DMS153 treated with DMSO at 0.1 percent for 48 hours (cell line): ENCODE data around the gene IQGAP2.

Experiments used
- DNase-seq: peaks from one replicate; lab custom pipeline; 2025; ENCODE audit not compliant: unreplicated experiment; lab: John Stamatoyannopoulos, UW

IQGAP2 gene

GRCh38 chr5:76681287-76681686 lies 278.2 kb downstream of the IQGAP2 start:
- DNase-seq = no peak

- no peak for DNase-seq
Measured at GRCh38 chr5:76682387-76682786, 279.3 kb downstream of the IQGAP2 start.

DNA sequence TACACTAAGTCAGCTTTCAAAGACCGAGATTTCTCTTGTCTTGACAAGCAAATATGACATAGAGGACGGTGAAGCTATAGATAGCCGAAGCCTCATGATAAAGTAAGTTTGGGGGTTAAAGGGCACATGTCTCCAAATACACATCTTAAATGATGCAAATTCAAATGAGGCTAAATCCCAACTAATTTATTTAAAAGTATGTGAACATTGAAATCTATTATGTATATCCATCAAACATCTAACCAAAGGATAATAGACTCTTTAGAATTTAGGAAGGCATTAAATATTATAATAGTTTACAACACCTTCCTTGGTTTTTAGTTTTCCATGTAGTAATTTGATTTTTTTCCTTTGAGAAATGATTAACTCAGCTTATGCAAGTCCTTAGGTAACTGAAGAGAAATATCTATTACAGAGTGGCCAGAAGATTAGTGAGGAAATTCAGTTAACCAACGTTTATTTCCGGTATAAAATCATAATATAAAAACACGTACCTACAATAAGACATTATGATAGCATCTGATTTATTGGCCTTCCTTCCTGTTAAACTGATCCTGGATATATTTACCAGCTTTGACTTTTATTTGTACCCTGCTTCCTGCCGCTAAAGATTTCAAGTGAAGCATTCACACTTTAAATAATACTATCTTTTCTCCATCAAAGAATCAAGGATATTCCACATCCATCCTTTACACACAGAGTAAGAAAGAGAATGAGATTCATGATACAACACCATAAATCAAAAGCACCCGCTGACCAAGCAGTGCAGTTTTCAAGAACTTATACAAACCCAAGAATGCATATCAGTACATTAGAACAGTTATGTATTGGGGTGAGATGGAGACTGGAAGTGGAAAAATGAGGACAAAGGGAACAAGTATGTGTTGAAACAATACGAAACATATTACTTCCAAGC lies 281.0 kb downstream of the IQGAP2 start:
- no peak for DNase-seq

DNA sequence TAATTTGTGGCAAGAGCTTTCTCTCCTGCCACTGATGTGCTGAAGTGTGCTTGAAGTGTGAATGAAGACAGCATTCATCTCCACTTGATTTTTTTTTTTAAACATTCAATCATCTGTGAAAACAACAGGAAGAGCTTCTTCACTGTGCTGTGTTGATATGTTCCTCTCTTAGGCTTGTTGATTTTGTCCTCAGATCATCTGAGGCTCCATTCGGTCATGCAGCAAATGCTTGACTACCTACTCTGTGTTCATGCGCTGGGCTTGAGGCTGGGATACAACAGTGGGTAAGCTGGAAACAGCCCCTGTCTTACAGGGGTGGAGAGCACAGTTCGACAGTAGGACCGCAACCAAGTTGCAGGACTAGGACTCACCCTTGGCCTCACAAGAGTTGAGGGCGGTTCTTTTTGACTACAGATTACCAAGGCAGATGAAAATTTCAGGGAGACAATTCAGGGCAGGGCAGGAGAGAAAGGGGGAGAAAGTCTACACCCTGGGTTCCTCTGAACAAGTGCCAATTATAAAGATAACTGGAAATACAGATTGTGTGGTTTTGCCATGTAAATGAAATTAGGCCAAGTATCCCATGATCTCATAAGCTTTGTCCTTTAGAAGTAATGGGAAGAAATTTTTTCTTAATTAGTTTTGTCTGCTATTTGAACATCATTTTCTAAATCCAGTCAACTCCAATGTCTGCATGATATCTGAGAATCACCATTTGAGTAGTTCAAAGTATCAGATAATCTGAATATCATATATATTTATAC lies 281.9 kb downstream of the IQGAP2 start:
- DNase-seq = no peak

GRCh38 chr5:76685704-76686103 lies 282.6 kb downstream of the IQGAP2 start:
- DNase-seq = no peak

DNA sequence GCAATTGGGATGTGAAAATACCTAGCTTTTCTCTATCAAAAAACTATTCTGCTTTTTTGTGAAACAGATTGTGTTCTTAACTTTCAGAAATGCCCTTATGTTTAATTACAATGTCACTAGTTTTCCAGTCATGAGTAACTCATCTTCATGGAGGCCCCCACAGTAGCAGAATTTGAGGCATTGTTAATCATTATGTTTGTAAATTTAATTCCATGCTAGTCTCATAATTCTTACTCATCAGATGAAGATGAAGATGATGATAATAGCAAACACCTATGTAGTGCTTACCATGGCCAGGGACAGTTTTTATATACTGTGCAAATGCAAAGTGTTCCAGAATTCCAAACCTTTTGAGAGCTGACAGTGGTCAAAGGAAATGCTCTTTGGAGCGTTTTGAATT lies 285.1 kb downstream of the IQGAP2 start:
- DNase-seq = no peak

- no peak for DNase-seq
Measured at GRCh38 chr5:76688836-76689235, 285.8 kb downstream of the IQGAP2 start.

GRCh38 chr5:76689321-76690036 lies 286.4 kb downstream of the IQGAP2 start:
- no peak for DNase-seq

- no peak for DNase-seq
Measured at GRCh38 chr5:76690037-76690679, 287.1 kb downstream of the IQGAP2 start.

DNA sequence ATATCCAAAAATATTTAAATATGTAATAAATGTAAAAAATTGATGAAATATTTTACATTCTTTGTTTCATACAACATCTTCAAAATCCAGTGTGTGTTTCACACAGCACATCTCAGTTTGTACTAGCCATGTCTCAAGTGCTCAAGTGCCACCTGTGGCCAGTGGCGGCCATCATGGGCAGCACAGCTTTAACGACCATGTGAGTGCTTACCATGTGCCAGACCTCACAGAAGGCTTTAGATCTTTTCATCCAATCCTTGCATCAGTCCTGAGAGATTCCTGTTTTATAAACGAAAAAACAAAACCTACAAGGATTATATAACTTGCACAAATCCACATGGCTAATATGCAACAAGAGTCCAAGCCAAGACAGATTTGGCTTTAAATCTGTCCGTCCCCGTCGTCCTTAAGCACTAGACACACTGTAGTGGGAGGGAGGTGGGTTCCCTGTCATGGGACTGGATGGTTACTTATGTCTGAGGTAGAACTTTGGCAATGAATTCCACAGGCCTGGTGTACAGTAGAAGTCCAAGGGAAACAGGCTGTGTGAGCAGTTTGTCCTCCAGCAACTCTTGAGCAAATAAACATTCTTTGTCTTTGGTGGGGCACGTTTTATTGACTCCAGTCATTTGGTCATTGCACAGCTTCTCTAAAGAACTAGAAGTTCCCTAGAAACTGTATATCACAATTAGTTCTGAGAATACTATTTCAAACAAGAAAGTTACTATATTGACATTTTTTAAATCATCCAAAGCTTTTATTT lies 287.8 kb downstream of the IQGAP2 start:
- DNase-seq = no peak

DNA sequence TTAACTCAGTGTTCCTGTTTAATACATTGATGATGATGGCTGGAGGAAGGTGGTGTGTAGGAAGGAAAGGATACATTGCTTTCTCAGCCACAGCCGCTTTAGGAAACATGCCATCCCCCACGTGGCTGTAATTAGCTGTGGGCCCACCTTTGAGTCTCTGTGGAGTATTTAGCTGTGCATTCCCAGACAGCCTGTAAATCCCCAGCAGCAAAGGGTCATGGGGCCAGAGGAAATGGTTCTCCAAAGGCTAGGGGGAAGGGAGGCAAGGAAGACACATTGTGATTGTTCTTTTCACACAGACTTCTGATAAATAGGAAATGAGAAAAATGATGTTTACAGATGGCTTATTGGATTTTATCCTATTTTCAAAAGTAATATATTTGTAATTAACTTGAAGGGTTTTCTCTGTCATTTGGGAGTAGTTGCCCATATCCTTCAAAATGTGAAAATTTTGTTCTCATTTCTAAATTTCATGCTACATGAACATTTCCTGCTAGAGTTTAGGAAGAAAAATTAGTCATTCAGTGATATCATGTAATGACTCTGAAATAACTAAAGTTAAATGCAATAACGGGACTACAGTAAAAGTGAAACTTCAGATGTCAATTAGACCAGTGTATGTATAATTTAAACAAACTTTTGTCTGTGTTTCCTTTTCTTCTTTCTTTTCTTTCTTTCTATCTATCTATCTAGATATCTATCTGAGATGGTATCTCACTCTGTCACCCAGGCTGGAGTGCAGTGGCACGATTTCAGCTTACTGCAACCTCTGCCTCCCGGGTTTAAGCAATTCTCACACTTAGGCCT lies 288.6 kb downstream of the IQGAP2 start:
- no peak for DNase-seq

- DNase-seq = no peak
Measured at GRCh38 chr5:76692274-76692540, 289.1 kb downstream of the IQGAP2 start.

DNA sequence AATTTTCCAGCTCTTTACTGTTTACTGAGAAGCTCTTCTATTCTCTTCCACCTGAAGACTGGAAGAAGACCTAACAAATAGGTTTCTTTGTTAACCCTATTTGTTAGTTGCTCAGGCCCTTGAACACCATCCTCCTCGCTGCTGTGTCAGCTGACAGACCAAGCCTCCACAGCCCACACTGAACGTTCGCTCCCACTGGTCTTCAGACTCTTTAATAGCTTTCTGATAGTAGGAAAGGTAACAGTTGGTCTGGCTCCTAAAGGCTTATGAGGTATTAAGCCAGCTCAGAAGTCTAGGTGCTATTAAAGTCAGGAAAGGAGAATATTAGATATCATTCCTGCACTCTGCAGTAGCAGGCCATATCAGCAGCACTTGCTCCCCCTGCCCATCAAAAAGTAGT lies 289.6 kb downstream of the IQGAP2 start:
- no peak for DNase-seq

DNA sequence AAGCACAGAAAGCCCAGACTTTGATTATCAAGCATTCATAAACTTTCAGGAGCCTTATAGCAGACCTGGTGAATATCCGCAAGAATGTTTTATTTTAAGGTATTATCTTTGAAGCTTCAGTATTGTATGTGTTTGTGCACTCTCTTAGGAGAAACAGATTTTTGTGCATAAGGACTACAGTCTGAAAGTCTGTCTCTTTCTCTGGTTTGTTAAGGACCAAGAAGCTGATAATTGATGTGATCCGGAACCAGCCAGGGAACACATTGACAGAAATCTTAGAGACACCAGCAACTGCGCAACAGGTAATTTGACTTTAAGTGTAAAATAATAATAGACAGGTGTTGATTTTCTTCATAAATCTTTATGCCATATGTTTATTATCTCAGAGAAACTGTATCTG lies 290.1 kb downstream of the IQGAP2 start:
- no peak for DNase-seq

GRCh38 chr5:76694317-76694716 lies 291.2 kb downstream of the IQGAP2 start:
- no peak for DNase-seq

- no peak for DNase-seq
Measured at GRCh38 chr5:76695346-76695745, 292.3 kb downstream of the IQGAP2 start.

DNA sequence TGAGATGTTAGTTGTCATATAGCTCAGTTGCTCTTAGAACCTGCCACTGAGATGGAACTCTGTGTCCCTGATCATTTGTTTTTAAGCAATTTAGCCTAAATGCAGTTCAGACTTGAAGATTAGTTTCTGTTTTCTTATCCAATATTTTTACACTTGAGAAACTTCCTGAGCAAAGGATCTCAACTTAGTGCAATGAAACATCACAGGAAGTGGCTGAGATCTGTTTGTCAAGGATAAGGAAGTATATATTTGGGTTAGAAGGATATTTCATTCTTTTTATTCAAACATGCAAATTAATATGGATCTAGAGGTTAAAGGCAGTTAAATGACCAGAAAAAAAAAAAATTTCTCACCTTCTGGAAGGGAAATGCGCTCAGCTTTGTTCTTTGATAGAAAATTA lies 293.2 kb downstream of the IQGAP2 start:
- no peak for DNase-seq

DNA sequence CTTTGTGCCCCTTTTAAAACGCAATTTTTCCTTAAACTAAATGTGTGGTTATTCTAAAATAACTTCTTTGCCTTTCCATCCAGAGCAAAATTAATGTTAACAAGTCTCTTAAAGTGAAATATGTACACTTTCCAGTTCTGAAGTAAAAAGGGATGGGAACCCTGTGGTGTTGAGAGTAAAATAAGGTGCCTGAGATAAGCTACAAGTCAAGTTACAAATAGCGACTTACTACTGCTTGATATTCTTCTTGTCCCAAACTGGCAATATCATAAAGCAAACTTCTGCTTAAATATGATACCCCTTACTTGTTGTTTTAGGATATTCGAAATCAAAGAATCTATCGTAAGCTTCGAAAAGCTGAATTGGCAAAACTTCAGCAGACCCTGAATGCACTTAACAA lies 294.6 kb downstream of the IQGAP2 start:
- no peak for DNase-seq

DNA sequence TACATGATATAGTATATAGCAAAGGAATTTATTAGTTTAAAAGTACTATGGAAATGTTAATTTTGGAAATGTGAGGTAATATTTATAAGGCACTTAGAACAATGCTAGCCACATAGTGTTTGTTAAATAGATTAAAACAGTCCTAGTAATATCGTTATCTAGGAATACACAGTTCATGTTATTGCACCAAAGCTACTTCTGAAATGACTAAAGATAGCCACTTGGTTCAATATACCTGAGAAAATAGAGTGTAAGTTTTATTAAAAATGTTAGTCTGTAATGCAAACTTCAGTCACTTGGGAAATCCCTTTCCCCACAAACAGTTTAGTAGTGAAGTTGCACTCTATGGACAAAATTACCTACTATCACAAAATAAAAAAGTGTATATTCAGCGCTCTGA lies 297.5 kb downstream of the IQGAP2 start:
- DNase-seq = no peak

DNA sequence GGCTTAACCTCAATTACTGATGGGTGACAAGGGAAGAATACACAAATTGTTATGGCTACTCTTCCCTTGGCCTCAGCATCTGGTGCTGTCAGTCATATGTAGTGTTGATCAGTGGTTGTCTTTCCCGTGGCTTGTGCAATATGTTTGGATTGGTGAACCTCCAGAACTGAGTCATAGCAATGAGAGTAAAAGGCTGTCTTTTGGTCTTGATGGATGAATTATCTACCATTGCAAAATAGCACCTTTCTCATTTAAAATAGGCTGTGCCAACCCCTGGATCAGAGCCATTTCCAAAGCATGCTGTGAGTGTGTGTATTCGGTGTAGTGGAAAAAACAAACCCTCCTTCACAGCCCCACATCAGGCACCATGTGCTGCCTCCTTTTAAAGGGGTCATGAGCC lies 298.2 kb downstream of the IQGAP2 start:
- DNase-seq = no peak
